Esophagus squamous epithelium (tissue), 4 donors: ENCODE measurements around the gene EDA.

Experiments
- CTCF ChIP-seq, 6 experiments: fragments of 450-650 bp in 4 of 6; fragments of 200-600 bp in 2 of 6; sonication (generic) in 2 of 6; IDR thresholded peaks; one replicate each; pipeline ENCODE4 v1.5.1; 2016 to 2019; ENCODE audit warnings: antibody characterized with exemption in 6 of 6, mild to moderate bottlenecking in 4 of 6, moderate library complexity in 4 of 6
- POLR2A ChIP-seq, 4 donors: fragments of 450-650 bp; IDR thresholded peaks; one replicate each; pipeline ENCODE4 v1.6.1; 2017; ENCODE audit warnings: antibody characterized with exemption in 4 of 4, mild to moderate bottlenecking in 4 of 4, moderate library complexity in 3 of 4

GRCh38 chrX:70066646-70067045, 450.7 kb downstream of the EDA start:
- TF ChIP-seq CTCF (IDR thresholded peaks at IDR 0.05) (no peak), POLR2A (IDR thresholded peaks at IDR 0.05) (no peak)
